Tibial nerve (tissue), 3 donors: ENCODE data around the gene CAPN15.

Experiments used
- POLR2A ChIP-seq, 2 donors: fragments of 450-650 bp; IDR thresholded peaks; one replicate each; pipeline ENCODE4 v1.6.1; 2017; ENCODE audit warnings: antibody characterized with exemption in 2 of 2, mild to moderate bottlenecking in 2 of 2, moderate library complexity in 2 of 2
- TF ChIP-seq, protein P1 (sequence below), 5 experiments: fragments of 200-600 bp in 3 of 5; fragments of 450-650 bp in 2 of 5; sonication (generic) in 3 of 5; IDR thresholded peaks; one replicate each; pipeline ENCODE4 v1.5.1; 2016 to 2019; ENCODE audit warnings: antibody characterized with exemption in 5 of 5, mild to moderate bottlenecking in 3 of 5, moderate library complexity in 2 of 5

DNA sequence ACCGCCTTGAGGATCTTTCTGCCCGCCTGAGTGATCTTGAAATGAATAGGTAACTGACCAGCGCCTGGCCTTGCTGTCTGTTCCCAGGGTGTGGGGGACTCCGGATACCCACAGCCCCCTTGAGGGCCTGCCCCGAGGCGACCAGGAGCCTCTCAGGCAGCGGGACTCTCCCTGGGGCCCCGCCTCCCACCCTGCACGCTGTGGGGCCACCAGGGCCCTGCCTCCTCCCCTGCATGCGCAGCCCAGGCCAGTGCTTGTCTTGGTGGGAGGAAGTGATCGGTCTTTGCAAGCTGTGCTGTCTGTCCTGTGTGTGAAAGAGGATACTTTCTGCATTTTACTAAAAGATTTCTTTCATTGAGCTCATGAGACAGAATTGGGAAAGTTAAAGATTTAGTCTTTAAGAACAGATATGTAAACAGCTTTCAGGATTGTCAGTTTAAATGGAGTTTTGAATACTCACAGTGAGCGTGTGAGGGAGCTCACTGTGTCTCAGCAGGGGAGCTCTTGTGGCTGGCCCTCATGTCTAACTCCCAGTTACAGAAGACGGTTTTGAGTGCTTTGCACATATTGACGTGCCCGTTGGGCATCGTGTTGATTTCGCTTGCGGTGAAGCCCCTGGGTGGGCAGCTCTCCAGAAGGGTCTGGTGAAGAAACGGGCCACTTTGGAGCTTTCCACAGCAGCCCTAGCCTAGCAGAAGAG is 36.1 kb upstream of the CAPN15 start:
- TF ChIP-seq, protein P1, sequence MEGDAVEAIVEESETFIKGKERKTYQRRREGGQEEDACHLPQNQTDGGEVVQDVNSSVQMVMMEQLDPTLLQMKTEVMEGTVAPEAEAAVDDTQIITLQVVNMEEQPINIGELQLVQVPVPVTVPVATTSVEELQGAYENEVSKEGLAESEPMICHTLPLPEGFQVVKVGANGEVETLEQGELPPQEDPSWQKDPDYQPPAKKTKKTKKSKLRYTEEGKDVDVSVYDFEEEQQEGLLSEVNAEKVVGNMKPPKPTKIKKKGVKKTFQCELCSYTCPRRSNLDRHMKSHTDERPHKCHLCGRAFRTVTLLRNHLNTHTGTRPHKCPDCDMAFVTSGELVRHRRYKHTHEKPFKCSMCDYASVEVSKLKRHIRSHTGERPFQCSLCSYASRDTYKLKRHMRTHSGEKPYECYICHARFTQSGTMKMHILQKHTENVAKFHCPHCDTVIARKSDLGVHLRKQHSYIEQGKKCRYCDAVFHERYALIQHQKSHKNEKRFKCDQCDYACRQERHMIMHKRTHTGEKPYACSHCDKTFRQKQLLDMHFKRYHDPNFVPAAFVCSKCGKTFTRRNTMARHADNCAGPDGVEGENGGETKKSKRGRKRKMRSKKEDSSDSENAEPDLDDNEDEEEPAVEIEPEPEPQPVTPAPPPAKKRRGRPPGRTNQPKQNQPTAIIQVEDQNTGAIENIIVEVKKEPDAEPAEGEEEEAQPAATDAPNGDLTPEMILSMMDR (IDR thresholded peaks at IDR 0.05): no peak
- no peak for TF ChIP-seq POLR2A (IDR thresholded peaks at IDR 0.05)
